ENCODE measurements around the gene HECA.
A peak's percentile ranks its signal among the peaks of the same experiment; 100 is the strongest.
"Not testable (repeated sequence)": the region's sequence is repeated elsewhere in the genome, so short reads cannot be mapped to it uniquely, and the experiment has no call there.

Gene HECA

DNA sequence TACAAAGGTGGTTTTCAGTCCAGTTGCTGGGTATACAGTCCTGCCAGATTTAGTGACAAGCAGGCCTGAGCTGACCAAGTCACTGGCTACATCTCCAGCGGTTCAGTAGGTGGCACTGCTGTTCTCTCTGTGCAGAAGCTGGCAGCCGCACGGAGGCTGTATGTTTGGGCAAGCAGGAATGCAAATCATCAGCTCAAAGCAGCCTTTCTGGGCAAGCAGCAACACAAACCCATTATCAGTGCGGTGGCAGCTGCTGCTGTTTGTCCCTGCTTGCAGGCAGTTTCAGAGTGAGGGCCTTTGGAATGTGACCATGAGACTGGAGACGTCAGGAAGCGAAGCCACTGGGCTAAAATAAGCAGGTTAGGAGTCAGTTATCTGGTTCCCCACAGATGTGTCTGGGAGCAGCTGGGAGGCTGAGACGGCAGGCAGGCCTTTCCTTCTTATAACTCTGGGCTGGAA, 84.4 kb downstream of the HECA start:
- H3K4me3 ChIP-seq (ENCODE audit: low read depth, low read length) = no peak overlapping the region
- peak; percentile 82 for DNase-seq (ENCODE audit: low read depth, low spot score)
- TF ChIP-seq, protein P1, sequence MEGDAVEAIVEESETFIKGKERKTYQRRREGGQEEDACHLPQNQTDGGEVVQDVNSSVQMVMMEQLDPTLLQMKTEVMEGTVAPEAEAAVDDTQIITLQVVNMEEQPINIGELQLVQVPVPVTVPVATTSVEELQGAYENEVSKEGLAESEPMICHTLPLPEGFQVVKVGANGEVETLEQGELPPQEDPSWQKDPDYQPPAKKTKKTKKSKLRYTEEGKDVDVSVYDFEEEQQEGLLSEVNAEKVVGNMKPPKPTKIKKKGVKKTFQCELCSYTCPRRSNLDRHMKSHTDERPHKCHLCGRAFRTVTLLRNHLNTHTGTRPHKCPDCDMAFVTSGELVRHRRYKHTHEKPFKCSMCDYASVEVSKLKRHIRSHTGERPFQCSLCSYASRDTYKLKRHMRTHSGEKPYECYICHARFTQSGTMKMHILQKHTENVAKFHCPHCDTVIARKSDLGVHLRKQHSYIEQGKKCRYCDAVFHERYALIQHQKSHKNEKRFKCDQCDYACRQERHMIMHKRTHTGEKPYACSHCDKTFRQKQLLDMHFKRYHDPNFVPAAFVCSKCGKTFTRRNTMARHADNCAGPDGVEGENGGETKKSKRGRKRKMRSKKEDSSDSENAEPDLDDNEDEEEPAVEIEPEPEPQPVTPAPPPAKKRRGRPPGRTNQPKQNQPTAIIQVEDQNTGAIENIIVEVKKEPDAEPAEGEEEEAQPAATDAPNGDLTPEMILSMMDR (IDR thresholded peaks at IDR 0.05; ENCODE audit: insufficient read depth, low read length, missing control alignments) = peak; percentile 94
- ChIA-PET CTCF (interaction anchor here (0.5 to 7.3 kb wide), 33 partner anchors 10 to 727 kb away, joined by 3 to 118 read pairs (median 4); no protein-coding TSS in a partner anchor), POLR2A (interaction anchor here (0.9 to 1.3 kb wide), 3 partner anchors 145 to 155 kb away, joined by 4 to 12 read pairs (median 7); partner anchors contain the start of gene CITED2)

DNA sequence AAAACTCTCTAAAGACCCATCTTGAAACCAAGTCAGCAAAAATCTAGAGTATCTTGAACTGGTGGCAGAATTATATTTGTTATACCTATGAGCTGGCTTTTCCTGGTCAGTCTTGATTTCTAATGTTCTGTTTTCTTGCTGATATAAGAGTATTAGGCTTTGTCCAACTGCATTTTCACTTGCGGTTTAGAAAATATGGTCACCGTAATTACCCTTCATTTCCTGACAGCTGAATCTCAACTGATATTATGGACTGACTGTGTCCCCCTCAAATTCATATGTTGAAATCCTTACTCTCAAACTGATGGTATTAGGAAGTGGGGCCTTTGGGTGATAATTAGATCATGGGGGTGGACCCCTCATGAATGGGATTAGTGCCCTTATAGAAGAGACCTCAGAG, 84.9 kb downstream of the HECA start:
- TF ChIP-seq, protein P1 (IDR thresholded peaks at IDR 0.05; ENCODE audit: insufficient read depth, low read length, missing control alignments) = no peak
- DNase-seq (ENCODE audit: low read depth, low spot score) = no peak
- POLR2A ChIA-PET = interaction anchor here (0.9 to 1.3 kb wide), 3 partner anchors 145 to 154 kb away, joined by 4 to 12 read pairs (median 7); partner anchors contain the start of gene CITED2
- no peak overlapping the region for H3K4me3 ChIP-seq (ENCODE audit: low read depth, low read length)
- CTCF ChIA-PET = interaction anchor here (0.5 to 7.3 kb wide), 32 partner anchors 11 to 726 kb away, joined by 3 to 118 read pairs (median 4); no protein-coding TSS in a partner anchor

DNA sequence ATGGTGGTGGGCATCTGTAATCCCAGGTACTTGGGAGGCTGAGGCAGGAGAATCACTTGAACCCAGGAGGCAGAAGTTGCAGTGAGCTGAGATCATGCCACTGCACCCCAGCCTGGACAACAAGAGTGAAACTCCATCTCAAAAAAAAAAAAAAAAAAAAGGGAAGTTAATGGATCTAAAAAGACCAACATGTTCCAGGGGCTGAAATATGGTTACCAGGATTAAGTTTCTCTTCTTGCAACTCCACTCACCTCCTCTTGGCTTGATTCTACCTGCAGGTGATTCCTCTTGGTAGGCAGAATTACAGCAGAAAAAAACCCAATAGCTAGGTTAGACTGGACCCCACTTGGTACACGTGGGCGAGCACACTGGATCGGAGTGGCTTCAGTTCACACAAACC, 93.5 kb downstream of the HECA start:
- H3K4me3 ChIP-seq (ENCODE audit: low read depth, low read length); POLR2A ChIA-PET; DNase-seq (ENCODE audit: low read depth, low spot score); CTCF ChIA-PET: not testable (repeated sequence)
